H1 (cell line): Measurements from ENCODE around the gene OR2Y1. TPM values are rescaled to one million over a fixed set of nuclear protein-coding genes. Genes with fewer than 3 reads are reported as not detected.

Experiments used
- ASH2L ChIP-seq: fragments of 200-600, 300-600 bp; sonication (generic); IDR thresholded peaks from one replicate; pipeline ENCODE4 v1.7.1; 2017; ENCODE audit warnings: low read length
- ATF3 ChIP-seq: IDR thresholded peaks from 2 replicates; pipeline ENCODE4 v1.6.1; 2011; ENCODE audit warnings: low read depth, mild to moderate bottlenecking, low read length; ENCODE audit not compliant: insufficient read depth
- BACH1 ChIP-seq: IDR thresholded peaks from 2 replicates; pipeline ENCODE4 v1.6.1; 2012; ENCODE audit warnings: low read length, improper control_type of control experiment
- EP300 ChIP-seq, 2 experiments: IDR thresholded peaks; 1 replicate in 1 of 2; 2 replicates in 1 of 2; pipeline ENCODE4 v1.6.1; 2011 to 2012; ENCODE audit warnings: low read depth in 2 of 2, low read length in 2 of 2, mild to moderate bottlenecking in 2 of 2, borderline replicate concordance in 1 of 2, inconsistent platforms in 1 of 2, moderate library complexity in 1 of 2
- FOSL1 ChIP-seq: IDR thresholded peaks from 2 replicates; pipeline ENCODE4 v1.6.1; 2011; ENCODE audit warnings: mild to moderate bottlenecking, low read depth, low read length, moderate library complexity; ENCODE audit not compliant: insufficient read depth
- HDAC2 ChIP-seq, 2 experiments: fragments of 300-600 bp in 1 of 2; sonication (generic) in 1 of 2; IDR thresholded peaks; 2 replicates each; pipeline ENCODE4 v1.6.1; 2011 to 2012; ENCODE audit warnings: low read depth in 2 of 2, low read length in 2 of 2, mild to moderate bottlenecking in 2 of 2, moderate library complexity in 2 of 2, borderline replicate concordance in 1 of 2, inconsistent platforms in 1 of 2
- KDM4A ChIP-seq: IDR thresholded peaks from one replicate; pipeline ENCODE4 v1.7.1; 2012; ENCODE audit warnings: low read depth, mild to moderate bottlenecking, moderate library complexity, low read length, inconsistent platforms; ENCODE audit not compliant: severe bottlenecking
- RBBP5 ChIP-seq: IDR thresholded peaks from 2 replicates; pipeline ENCODE4 v1.7.1; 2012; ENCODE audit warnings: low read depth, mild to moderate bottlenecking, inconsistent platforms, low read length, moderate library complexity, borderline replicate concordance
- RNF2 ChIP-seq: fragments of 200-900, 300-1000 bp; sonication (generic); IDR thresholded peaks from 2 replicates; pipeline ENCODE4 v1.7.1; 2016; ENCODE audit warnings: borderline replicate concordance, low read depth, mild to moderate bottlenecking, antibody characterized with exemption, low read length; ENCODE audit not compliant: poor library complexity, severe bottlenecking; ENCODE audit errors: missing control alignments
- SIN3A ChIP-seq, 2 experiments: IDR thresholded peaks in 1 of 2; conservative IDR thresholded peaks in 1 of 2; 2 replicates each; pipeline ENCODE4 v1.6.1; 2011 to 2012; ENCODE audit warnings: low read length in 2 of 2, improper control_type of control experiment in 1 of 2, low read depth in 1 of 2, mild to moderate bottlenecking in 1 of 2
- SP4 ChIP-seq: IDR thresholded peaks from 2 replicates; pipeline ENCODE4 v1.6.1; 2012; ENCODE audit warnings: low read length, inconsistent platforms
- TCF12 ChIP-seq: IDR thresholded peaks from 2 replicates; pipeline ENCODE4 v1.6.1; 2011; ENCODE audit warnings: low read depth, mild to moderate bottlenecking, low read length
- polyA plus RNA-seq, 7 experiments: library from polyadenylated mRNA; depleted of rRNA in 3 of 7; stranded (reverse) in 5 of 7; unstranded in 2 of 7; fragments of >200 nt in 5 of 7; fragments of 200-250 nt in 2 of 7; gene quantifications; 1 replicate in 5 of 7; 2 replicates in 1 of 7; 4 replicates in 1 of 7; pipeline versions ENCODE4 v1.2.1 to v1.2.3, GENCODE V29; 2011 to 2013; ENCODE audit warnings: missing spikeins in 2 of 7, mixed read lengths in 2 of 7
- total RNA-seq: library from RNA; stranded (reverse); fragmentation: NEBNext Ultra II Directional; extraction: Animal tissue kit (Norgen Biotek cat#: 25700); gene quantifications from 2 replicates; pipeline ENCODE4 v1.2.1, GENCODE V29; 2021
- TF ChIP-seq, protein P1 (sequence below), 3 experiments: IDR thresholded peaks; 1 replicate in 2 of 3; 2 replicates in 1 of 3; pipeline versions ENCODE4 v1.5.1 to v1.6.1; 2011; ENCODE audit warnings: low read length in 3 of 3, mild to moderate bottlenecking in 3 of 3, inconsistent platforms in 2 of 3, low read depth in 1 of 3, moderate library complexity in 1 of 3; ENCODE audit not compliant: insufficient read depth in 1 of 3; ENCODE audit errors: control extremely low read depth in 1 of 3
- TF ChIP-seq, protein P2 (sequence below): IDR thresholded peaks from 2 replicates; pipeline ENCODE4 v1.6.1; 2011; ENCODE audit warnings: low read length, improper control_type of control experiment

Gene OR2Y1
- total and polyA plus RNA-seq, 2 of the 8 experiments (the other 6 are each of a cell fraction or from before 2014, with no cell fraction given): not detected

GRCh38 chr5:180787711-180788431, 48.0 kb upstream of the OR2Y1 start (continued):
- TF ChIP-seq, protein P1, sequence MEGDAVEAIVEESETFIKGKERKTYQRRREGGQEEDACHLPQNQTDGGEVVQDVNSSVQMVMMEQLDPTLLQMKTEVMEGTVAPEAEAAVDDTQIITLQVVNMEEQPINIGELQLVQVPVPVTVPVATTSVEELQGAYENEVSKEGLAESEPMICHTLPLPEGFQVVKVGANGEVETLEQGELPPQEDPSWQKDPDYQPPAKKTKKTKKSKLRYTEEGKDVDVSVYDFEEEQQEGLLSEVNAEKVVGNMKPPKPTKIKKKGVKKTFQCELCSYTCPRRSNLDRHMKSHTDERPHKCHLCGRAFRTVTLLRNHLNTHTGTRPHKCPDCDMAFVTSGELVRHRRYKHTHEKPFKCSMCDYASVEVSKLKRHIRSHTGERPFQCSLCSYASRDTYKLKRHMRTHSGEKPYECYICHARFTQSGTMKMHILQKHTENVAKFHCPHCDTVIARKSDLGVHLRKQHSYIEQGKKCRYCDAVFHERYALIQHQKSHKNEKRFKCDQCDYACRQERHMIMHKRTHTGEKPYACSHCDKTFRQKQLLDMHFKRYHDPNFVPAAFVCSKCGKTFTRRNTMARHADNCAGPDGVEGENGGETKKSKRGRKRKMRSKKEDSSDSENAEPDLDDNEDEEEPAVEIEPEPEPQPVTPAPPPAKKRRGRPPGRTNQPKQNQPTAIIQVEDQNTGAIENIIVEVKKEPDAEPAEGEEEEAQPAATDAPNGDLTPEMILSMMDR (IDR thresholded peaks at IDR 0.05; ENCODE audit: control extremely low read depth in 1 of 3, insufficient read depth in 1 of 3, low read depth in 1 of 3, low read length in 3 of 3): peak in 1 of 3 experiments; percentile 2; a peak in 1 of 4 replicates
- TF ChIP-seq RNF2 (no peak), ATF3 (no peak), BACH1 (peak; percentile 36; the same call in 1 of the 2 replicates), TCF12 (no peak), EP300 (IDR thresholded peaks at IDR 0.05; ENCODE audit: borderline replicate concordance in 1 of 2, low read depth in 2 of 2, low read length in 2 of 2) (no peak), KDM4A (no peak), HDAC2 (IDR thresholded peaks at IDR 0.05; ENCODE audit: borderline replicate concordance in 1 of 2, low read depth in 2 of 2, low read length in 2 of 2) (no peak), SIN3A (conservative IDR thresholded peaks at IDR 0.05 in 1 of 2, IDR thresholded peaks at IDR 0.05 in 1 of 2; ENCODE audit: low read depth in 1 of 2, low read length in 2 of 2) (no peak), RBBP5 (no peak), SP4 (no peak), ASH2L (no peak), FOSL1 (no peak)
- TF ChIP-seq, protein P2, sequence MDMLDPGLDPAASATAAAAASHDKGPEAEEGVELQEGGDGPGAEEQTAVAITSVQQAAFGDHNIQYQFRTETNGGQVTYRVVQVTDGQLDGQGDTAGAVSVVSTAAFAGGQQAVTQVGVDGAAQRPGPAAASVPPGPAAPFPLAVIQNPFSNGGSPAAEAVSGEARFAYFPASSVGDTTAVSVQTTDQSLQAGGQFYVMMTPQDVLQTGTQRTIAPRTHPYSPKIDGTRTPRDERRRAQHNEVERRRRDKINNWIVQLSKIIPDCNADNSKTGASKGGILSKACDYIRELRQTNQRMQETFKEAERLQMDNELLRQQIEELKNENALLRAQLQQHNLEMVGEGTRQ: no peak
- TF ChIP-seq, all 59 proteins: peak for 4
